HG03432 (cell line): ENCODE measurements around the gene CDC42SE2.
"Not testable (repeated sequence)": the region's sequence is repeated elsewhere in the genome, so short reads cannot be mapped to it uniquely, and the experiment has no call there.

Source experiments
- ATAC-seq: cut with Tn5 transposase; IDR thresholded peaks from one replicate; pipeline ENCODE4 v1.9.1; 2021; ENCODE audit warnings: mild to moderate bottlenecking, moderate library complexity; ENCODE audit not compliant: unreplicated experiment

CDC42SE2 gene

DNA sequence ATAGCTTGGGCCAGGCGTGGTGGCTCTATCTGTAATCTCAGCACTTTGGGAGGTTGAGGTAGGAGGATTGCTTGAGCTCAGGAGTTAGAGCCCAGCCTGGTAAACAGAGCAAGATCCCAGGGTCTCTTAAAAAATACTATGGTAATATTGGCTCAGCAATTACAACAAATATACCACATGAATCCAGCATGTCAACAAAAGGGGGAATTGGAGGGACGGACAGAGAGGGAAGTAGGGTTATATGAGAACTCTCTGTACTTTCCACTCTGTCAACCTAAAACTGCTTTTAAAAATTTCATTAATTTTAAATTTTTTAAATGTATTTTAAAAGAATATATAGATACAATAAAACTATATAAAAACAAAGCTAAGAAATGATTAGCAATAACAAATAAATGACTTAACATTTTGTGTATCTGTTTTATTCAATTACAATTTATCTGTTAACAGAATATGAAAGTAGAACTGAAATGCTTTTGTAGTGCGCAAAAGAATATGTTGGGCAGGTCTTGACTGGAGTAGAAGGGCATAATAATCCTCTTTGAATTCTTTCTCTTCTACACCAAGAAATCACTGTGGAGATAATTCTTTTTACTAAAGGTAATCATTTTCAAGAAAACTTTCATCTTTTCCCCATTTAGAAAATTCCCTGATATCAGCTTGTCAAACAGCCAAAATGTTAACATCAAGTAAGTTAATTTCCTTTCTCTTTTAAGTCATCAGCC, 12.9 kb upstream of the CDC42SE2 start:
- ATAC-seq, result no peak

DNA sequence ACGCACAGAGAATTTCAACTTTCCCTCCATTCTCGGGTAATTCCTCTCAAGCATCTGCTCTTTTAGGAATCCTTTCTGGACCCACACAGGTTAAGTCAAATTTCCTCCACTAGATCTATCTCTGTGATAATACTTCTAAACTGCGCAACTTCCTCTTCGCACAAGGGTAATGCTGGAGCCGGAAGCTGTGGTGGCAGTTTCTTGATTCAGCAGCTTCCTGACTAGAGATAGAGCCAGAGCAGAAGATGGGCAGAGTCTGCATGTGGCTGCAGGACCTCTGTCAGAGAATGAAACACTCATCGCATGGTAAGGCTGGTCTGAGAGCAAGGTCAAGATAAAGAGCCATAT, 11.1 kb upstream of the CDC42SE2 start:
- ATAC-seq, result peak; percentile 89

DNA sequence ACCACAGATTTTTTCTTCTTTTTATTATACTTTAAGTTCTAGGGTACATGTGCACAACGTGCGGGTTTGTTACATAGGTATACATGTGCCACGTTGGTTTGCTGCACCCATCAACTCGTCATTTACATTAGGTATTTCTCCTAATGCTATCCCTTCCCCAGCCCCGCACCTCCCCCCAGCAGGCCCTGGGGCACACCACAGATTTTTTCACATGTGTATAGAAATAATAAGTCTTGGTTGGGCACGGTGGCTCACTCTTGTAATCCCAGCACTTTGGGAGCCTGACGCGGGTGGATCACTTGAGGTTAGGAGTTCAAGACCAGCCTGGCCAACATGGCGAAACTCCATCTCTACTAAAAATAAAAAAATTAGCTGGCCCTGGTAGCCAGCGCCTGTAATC, 9.8 kb upstream of the CDC42SE2 start:
- ATAC-seq, result not testable (repeated sequence)

DNA sequence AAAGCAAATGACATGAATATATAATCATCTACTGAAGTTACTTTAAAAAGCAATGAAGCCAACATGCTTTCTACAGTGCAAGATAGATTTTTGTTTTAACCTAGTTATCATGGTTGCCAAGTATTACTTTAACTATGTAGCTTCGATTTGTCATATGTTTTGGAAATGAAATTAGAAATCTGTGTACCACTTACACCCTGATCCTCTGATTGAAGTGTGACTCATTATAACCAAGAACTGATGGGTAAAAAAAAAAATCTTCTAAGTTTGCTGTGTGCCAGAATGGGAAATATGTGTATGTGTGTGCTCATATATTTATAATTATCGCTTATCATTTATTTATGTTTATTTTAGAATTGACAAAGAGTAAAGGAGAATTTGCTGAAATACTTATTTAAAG, 9.1 kb upstream of the CDC42SE2 start:
- no peak for ATAC-seq

GRCh38 chr5:131256507-131256823, 7.4 kb upstream of the CDC42SE2 start:
- ATAC-seq, result no peak

- ATAC-seq, result no peak
Observed at GRCh38 chr5:131258733-131259132, 5.1 kb upstream of the CDC42SE2 start.

GRCh38 chr5:131259326-131259725, 4.5 kb upstream of the CDC42SE2 start:
- ATAC-seq, result no peak

GRCh38 chr5:131260895-131261294, 3.0 kb upstream of the CDC42SE2 start:
- no peak for ATAC-seq

- ATAC-seq, result no peak
Observed at GRCh38 chr5:131261483-131261882, 2.4 kb upstream of the CDC42SE2 start.

DNA sequence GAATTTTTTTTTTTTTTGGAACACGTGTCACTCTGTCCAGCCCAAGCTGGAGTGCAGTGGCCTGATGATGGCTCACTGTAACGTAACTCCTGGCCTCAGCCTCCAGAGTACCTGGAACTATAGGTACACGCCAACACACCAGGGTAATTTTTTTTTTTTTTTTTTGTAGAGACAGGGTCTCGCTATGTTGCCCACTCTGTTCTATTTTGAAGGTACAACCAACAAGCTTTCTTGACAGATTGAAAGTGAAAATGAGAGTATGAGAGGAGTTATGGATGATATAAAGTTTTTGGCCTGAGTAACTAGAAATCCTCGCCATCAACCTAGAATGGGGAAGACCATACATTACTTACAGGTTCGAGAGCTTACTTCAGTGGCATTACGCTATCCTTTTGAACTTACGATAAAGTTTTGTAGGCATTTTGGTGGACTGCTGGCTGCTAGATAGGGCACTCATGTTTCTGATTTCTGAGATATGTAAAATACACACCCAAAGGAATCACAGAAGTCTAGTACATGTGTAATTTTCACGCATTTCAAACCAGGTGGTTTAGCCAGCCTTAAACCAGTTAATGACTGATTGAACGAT, 806 bp upstream of the CDC42SE2 start:
- ATAC-seq, result peak; percentile 12

GRCh38 chr5:131264451-131265099, 722 bp downstream of the CDC42SE2 start:
- peak; percentile 5 for ATAC-seq

DNA sequence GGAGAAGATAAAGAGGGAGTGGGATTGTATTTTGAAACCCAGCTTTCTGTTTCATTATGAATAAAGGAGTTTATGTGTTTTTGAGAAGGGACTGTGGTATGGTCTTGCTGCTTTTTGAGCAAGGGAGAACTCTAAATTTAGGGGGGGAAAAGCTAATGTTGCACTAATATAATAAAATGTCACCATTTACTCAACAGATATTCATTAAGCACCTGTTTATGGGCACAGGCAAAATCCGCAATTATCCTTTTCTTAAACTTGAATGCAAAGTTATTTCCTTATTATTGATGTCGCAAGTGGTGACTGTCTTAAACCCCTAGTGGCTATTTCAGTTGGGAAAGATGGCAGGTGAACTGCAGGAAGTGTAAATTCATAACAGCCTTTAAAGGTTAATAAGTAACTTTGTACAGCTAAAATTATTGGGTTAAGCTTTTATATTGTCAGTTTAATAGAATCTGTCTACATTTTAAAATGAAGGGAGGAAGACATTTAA, 1.5 kb downstream of the CDC42SE2 start:
- ATAC-seq, result peak; percentile 23

DNA sequence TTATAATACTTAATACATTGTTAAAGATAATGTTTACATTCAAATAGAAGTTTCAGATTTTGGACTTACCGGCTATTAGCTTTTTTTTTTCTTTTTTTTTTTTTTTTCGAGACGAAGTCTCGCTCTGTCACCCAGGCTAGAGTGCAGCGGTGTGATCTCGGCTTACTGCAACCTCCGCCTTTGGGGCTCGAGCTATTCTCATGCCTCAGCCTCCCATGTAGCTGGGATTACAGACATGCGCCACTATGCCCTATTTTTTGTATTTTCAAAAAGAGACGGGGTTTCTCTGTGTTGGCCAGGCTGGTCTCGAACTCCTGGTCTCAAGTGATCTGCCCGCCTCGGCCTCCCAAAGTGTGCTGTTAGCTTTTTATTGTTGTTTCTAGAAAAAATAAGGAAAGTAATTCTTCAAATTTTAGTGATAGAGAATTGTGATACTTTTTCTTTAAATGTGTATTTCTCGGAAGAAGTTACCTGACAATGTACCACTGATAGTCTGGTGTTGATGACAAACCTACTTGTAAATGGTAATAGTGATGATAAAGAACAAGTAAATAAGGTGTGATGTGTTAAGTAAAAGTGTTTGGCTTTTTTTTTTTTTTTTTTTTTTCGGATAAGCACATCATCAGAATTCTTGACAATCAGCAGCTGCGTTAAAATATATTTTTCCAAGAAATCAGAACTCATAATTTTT, 2.7 kb downstream of the CDC42SE2 start:
- no peak for ATAC-seq

DNA sequence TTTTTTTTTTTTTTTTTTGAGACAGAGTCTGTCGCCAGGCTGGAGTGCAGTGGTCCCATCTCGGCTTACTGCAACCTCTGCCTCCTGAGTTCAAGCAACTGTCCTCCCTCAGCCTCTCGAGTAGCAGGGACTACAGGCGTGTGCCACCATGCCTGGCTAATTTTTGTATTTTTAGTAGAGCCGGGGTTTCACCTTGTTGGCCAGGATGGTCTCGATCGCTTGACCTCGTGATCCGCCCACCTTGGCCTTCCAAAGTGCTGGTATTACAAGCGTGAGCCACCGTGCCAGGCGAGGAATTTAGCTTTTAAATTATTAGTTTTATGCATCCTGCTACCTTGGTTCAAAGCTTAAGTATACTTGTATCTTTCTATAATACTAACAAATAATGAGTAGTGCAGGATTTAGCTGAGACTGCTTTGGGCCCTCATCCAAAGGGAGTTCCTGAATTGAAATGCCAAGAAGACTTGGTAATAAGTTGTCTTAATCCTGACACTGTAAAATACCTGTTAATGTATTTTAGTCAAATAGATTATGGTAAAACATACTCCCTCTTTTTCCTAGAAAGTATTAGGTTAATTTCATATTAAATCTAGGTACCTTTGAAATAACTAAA, 5.0 kb downstream of the CDC42SE2 start:
- no peak for ATAC-seq

- ATAC-seq, result no peak
Observed at GRCh38 chr5:131270809-131271208, 7.0 kb downstream of the CDC42SE2 start.

GRCh38 chr5:131271888-131272287, 8.0 kb downstream of the CDC42SE2 start:
- ATAC-seq, result not testable (repeated sequence)

DNA sequence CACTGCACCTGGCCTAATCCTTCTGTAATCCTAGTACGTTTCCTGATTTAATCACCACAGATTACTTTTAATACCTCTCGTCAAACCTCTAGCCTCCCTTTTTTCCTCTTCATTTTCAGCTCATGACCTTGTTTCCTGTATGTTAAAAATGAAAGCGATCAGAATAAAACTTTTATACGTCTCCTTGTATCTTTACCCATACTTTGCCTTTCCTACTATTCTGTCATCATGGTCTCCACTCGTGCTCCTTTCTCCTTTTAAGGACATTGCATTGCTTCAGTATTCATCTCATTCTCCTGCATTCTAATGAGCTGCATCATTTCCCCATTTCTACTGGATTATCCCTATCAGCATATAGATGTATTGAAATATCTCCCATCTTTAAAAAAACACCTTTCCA, 8.5 kb downstream of the CDC42SE2 start:
- ATAC-seq, result no peak

- ATAC-seq, result peak; percentile 30
Observed at GRCh38 chr5:131272724-131273123, 8.9 kb downstream of the CDC42SE2 start.

DNA sequence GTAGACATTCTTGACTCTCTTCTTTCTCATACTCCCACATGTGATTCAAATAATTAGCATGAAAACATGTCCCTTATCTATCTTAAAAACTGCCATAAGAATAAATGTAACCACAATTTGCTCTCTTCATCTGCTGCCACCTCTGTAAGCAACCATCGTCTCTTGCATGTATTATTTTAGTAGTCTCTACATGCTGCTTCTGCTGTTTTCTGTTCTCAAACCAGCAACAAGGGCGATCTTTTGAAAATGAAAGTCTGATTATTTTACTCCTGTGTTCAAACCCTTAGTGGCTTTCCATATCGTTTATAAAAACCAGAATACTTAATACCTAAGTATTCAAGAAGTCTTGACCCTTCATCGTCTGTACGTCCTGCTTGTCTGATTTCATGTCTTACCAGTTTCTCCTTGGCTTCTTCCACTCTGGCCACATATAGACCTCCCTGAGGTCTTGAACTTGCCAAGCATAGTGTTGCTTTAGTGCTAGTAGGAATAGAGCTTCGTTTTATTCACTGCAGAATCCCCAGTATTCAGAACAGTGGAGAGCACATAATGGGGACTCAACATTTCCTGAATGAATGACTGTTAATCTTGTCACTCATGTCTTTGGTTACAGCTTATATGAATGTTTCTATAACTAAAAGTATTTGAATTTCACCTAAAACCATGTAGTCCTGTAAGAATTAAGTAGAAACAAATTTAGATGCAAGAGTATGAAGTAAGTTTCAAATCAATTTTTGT, 10.6 kb downstream of the CDC42SE2 start:
- peak; percentile 30 for ATAC-seq

DNA sequence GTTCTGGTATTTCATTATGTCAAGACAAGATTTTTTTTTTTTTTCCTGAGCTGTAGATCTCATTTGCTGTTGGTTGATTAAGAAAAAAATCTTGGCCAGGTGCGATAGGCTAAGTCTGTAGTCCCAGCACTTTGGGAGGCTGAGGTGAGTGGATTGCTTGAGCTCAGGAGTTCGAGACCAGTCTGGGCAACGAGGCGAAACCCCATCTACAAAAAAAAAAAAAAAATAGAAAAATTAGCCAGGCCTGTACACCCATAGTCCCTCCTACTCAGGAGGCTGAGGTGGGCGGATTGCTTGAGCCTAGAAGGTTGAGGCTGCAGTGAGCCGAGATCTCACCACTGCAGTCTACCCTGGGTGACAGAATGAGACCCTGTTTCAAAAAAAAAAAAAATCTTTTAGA, 12.2 kb downstream of the CDC42SE2 start:
- ATAC-seq, result no peak

GRCh38 chr5:131277447-131277846, 13.6 kb downstream of the CDC42SE2 start:
- no peak for ATAC-seq
